Inferior parietal cortex (tissue), 1 donor: ENCODE measurements around the gene POLR2E.

Experiments
- DNase-seq: peaks from one replicate; pipeline ENCODE4 v3.0.0-alpha.2; 2016; ENCODE audit errors: extremely low spot score

The POLR2E gene

DNA sequence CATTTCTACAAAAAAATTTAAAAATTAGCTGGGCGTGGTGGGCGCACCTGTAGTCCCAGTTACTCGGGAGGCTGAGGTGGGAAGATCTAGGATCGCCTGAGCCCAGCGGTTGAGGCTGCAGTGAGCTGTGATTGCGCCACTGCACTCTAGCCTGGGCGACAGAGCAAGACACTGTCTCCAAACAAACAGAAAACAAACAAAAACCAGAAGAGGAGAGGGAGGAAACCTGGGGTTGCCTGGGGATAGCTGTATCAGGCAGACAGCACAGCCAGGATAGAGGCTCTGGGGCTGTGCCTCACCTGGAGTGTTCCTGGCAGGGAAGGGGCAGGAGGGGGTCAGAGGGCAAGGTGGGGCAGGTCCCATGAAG lies 2.6 kb upstream of the POLR2E start:
- DNase-seq = no peak

DNA sequence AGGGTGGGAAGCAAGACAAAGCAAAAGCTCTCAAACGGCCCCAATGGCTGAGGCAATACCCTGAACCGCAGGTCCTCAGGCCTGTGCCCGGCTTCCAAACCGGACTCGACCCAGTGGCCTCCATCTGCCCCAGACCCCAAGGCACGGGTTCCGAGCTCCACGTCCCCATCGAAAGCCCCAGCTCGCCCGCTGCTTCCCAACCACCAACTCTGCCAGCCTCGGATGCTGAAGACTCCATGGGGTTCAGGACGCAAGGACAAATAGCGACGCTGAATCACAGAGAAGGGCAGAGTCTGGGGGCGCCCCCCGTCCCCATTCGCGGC lies 559 bp downstream of the POLR2E start:
- no peak for DNase-seq

- DNase-seq = no peak
These were observed 1.2 kb downstream of the POLR2E start for GRCh38 chr19:1093811-1094553.

GRCh38 chr19:1093330-1093729 lies 1.8 kb downstream of the POLR2E start:
- DNase-seq = no peak

- DNase-seq = no peak
These were observed 3.5 kb downstream of the POLR2E start for GRCh38 chr19:1091544-1092175.

GRCh38 chr19:1090731-1091543 lies 4.2 kb downstream of the POLR2E start:
- DNase-seq = no peak

DNA sequence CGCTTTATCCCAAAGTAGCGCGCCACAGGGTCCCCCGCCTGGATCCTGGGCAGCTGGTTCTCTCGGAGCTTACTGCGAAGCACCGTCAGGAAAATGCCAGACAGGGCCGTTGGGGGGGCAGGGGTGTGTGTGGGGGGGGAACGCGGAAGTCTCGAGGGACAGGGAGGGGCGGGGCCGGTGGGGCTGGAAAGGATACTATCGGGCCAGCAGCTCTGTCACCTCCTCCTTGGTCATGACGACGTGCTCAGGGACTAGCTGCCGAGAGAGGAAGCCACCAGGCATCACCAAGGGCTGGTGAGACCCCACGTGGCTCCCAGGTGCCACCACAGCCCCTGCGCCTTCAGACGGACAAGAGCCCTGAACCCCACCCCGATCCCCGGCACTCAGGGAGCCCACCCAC lies 5.3 kb downstream of the POLR2E start:
- DNase-seq = no peak

GRCh38 chr19:1089126-1089771 lies 5.9 kb downstream of the POLR2E start:
- DNase-seq = no peak

DNA sequence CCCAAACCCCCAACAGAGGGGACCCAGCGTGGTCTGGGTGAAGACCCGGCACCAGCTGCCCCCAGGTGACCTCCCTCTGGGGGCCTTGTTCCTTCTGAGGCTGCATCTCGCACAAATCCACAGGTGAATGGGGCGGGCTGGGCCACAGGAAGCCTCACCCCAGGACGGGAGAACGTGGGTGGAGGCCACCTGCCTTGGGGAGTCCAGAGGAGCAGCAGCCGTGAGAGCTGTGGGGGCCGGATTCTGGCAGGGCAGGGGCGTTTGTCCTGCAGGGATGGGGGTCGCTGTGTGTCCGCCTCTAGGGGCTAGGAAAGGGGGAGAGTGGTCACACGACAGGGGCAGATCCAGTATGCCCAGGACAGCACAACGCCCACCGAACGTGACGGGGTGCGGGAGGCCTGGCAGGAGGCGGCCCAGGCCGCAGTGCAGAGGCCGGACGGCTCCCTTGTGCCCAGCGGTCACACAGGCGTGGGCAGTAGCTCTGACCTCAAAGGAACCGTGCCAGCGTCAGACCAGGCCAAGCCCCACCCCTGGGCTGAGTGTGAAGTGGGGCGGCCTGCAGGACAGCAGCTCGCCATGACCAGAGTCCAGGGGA lies 6.7 kb downstream of the POLR2E start:
- DNase-seq = no peak

DNA sequence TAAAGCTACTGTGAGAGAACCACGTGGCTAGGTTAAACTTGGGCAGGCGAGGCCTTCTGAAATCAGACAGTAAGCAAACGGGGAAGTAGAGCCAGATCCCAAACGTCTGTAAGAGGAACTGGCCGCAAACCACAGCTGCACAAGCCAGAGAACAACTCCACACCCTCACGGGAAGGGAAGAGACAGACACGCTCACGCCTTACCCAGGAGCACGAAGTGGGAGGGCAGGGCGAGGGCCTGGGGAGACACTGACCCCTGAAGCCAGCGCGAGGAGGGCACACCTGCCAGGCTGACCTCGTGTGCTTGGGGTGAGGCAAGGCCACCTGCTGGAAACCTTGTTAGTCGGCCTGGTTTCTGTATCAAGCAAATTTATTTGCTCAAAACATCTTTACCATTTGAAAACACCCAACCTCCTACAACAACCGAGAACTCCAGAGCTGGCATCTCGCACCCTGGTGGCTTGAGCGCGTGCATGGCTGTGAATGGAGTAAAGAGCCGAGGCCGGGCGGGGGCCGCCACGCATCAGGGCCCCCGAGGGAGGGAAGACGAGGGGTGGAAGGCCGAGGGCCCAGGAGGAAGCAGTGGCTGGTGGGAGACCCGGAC lies 7.3 kb downstream of the POLR2E start:
- DNase-seq = no peak

GRCh38 chr19:1086613-1087012 lies 8.6 kb downstream of the POLR2E start:
- DNase-seq = no peak

DNA sequence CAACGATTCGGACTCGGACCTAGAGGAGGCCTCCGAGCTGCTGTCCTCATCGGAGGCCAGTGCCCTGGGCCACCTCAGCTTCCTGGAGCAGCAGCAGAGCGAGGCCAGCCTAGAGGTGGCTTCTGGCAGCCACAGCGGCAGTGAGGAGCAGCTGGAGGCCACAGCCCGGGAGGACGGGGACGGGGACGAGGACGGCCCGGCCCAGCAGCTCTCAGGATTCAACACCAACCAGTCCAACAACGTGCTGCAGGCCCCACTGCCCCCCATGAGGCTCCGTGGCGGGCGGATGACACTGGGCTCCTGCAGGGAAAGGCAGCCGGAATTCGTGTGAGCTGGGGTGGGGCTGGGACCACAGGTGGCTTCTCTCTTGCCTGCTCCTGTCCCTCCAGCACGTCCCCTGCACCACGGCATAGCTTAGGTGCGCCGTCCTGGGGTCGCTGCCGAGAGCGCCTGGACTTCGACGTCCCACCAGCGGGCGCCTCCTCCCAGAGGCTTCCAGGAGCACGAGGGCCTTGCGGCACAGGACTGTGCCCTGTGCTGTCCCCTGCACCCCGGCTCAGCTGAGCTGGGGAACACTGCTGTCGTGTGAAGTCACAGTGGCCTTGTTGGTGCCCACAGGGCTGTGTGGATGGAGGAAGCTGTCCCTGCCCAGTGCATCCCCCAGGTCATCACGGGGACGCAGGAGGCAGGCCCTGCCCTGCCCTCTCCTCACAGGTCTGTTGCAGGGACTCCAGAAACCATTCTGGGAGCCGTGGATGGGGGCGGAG lies 9.3 kb downstream of the POLR2E start:
- DNase-seq = no peak

- DNase-seq = no peak
These were observed 10.0 kb downstream of the POLR2E start for GRCh38 chr19:1085053-1085658.

DNA sequence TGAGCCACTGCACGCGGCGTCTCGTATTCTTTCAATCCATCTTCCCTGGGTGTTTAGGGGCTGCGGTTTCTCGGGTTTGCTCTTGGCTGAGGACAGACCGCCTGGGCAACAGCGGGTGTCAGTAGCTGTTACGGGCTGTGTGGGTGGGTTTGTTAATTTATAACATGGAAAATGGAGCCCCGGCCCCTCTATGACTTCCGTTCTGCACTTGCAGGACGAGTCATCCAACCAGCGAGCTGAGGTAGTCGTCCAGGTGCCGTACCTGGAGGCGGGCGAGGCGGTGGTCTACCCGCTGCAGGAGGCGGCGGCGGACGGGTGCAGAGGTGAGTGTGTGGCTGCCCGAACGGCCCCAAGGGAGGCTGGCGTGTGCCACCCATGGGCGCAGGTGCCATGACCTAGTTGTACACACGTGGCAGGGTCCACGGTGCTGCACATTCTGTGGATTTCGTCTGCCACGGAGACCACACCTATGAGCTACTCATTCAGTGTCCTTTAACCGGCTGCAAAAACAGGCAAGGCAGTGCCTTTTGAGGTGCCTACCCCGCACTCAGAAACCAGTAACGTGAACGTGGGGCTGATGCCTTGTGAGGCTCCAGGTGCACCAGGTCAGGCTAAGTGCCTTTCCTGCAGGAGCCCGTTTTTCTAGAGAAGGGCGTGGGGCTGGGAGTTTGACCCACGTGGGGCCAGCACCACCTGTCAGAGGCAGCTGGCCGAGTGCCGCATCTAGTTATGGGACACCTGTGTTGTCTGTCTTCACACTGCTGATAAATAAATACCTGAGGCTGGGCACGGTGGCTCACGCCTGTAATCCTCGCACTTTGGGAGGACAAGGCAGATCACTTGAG lies 10.9 kb downstream of the POLR2E start:
- DNase-seq = no peak

DNA sequence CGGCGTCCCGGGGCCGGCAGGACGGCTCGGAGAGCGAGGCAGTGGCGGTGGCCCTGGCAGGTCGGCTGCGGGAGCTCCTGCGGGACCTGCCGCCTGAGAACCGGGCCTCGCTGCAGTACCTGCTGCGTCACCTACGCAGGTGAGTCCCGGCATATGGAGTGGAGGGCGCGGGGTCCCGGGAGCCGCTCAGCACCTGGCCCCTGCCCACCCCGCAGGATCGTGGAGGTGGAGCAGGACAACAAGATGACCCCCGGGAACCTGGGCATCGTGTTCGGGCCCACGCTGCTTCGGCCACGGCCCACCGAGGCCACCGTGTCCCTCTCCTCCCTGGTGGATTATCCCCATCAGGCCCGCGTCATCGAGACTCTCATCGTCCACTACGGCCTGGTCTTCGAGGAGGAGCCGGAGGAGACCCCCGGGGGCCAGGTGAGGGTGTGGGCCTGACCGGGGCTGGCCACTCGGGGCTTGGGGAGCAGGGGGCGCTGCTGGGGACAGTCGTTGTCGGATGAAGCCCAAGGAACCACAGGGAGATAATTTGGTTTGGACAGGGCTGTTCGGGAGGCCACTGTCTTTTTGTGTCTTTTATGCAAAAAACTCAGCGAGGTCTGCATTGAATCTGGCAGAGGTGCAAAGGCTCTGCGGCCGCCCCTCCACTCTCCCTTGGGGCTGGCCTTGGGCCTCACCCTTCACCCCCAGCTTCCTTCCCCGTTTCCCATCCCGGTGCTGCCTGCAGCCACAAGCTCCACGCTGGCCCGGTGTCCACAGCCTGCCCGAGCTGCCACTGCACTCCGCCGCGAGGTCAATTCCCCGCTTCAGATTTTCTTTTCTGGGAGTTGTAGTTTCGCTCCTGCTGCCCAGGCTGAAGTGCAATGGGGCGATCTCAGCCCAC lies 12.0 kb downstream of the POLR2E start:
- DNase-seq = no peak

- DNase-seq = no peak
These were observed 12.8 kb downstream of the POLR2E start for GRCh38 chr19:1082165-1082927.

DNA sequence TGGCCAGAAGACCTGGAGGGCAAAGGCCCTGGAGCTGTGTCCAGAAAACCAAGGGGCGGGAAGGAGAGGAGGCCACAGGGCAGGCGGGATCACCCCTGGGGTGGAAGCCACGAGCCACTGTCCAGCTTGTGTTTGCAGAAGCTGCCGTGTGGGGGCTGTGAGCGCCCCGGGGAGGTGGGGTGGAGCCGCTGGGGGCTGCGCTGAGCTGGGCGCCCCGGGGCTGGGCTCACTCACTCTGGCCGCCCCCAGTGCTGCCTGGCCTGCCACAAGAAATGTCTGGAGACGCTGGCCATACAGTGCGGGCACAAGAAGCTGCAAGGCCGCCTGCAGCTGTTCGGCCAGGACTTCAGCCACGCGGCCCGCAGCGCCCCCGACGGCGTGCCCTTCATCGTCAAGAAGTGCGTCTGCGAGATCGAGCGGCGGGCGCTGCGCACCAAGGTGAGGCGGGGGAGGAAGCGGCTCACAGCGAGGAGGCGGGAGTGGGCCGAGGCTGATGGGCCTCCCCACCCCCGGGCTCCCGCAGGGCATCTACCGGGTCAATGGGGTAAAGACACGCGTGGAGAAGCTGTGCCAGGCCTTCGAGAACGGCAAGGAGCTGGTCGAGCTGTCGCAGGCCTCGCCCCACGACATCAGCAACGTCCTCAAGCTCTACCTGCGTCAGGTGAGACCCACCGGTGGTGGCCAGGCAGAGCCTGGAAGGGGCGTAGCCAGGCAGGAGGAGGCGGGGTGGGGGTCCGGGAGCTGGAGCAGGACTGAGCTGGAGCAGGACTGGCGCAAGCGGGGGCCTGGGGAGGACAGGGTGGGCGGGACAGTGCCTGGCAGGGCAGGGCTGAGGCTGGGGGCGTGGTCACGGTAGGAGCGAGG lies 13.6 kb downstream of the POLR2E start:
- DNase-seq = no peak
